Activated T-cell treated with anti-CD3 and anti-CD28 coated beads, Interleukin-2, amount 50 U/mL, for 4 hours (primary cell): Measurements from ENCODE around the gene FRY. TPM values are rescaled to one million over a fixed set of nuclear protein-coding genes. Genes with fewer than 3 reads are reported as not detected.
"Not testable (repeated sequence)": the region's sequence is repeated elsewhere in the genome, so short reads cannot be mapped to it uniquely, and the experiment has no call there.

Source experiments
- ATAC-seq, 2 donors: fragments of 200-7000 bp; cut with Tn5 transposase; one replicate each; pipeline ENCODE4 v1.10.0; 2021
- DNase-seq: peaks from one replicate; pipeline ENCODE4 v3.0.0-alpha.2; 2020
- H3K27me3 Mint-ChIP-seq: one replicate; pipeline ENCODE4 v1.8.0; 2021; ENCODE audit warnings: low read depth, mixed read lengths
- H3K36me3 Mint-ChIP-seq: one replicate; pipeline ENCODE4 v1.8.0; 2022; ENCODE audit warnings: mixed read lengths; ENCODE audit not compliant: insufficient read depth
- H3K4me1 Mint-ChIP-seq: one replicate; pipeline ENCODE4 v1.8.0; 2021; ENCODE audit warnings: low read depth, mixed read lengths
- H3K4me3 Mint-ChIP-seq: one replicate; pipeline ENCODE4 v1.8.0; 2021; ENCODE audit warnings: mild to moderate bottlenecking, moderate library complexity, mixed read lengths
- H3K9me3 Mint-ChIP-seq: one replicate; pipeline ENCODE4 v1.8.0; 2021; ENCODE audit warnings: mixed read lengths
- total RNA-seq, 3 donors: library from RNA; stranded (reverse); gene quantifications; one replicate each; pipeline ENCODE4 v1.2.1, GENCODE V29; 2021

FRY gene
- total RNA-seq, 3 donors from 2014 or later = 0.74 to 1.0 (median 0.87) TPM

- peaks cover 3% of the 10 kb centered on the region for H3K36me3 Mint-ChIP-seq
- ATAC-seq = no peak
- no peak overlapping the region for H3K4me3 Mint-ChIP-seq
- no peaks in the 10 kb centered on the region for H3K27me3 Mint-ChIP-seq
- DNase-seq = no peak
- no peaks in the 10 kb centered on the region for H3K9me3 Mint-ChIP-seq
- peaks cover 33% of the 10 kb centered on the region for H3K4me1 Mint-ChIP-seq
These were observed 8.6 kb downstream of the FRY start for GRCh38 chr13:32040052-32040642.

- Mint-ChIP-seq H3K27me3 (no peaks in the 10 kb centered on the region), H3K36me3 (peaks cover 3% of the 10 kb centered on the region), H3K4me1 (peaks cover 32% of the 10 kb centered on the region), H3K4me3 (no peak overlapping the region), H3K9me3 (no peaks in the 10 kb centered on the region)
- DNase-seq (no peak), ATAC-seq (no peak)
These were observed 9.1 kb downstream of the FRY start for GRCh38 chr13:32040689-32041088.

- no peaks in the 10 kb centered on the region for H3K27me3 Mint-ChIP-seq
- H3K4me3 Mint-ChIP-seq = no peak overlapping the region
- DNase-seq (no peak), ATAC-seq (no peak)
- peaks cover 33% of the 10 kb centered on the region for H3K4me1 Mint-ChIP-seq
- H3K36me3 Mint-ChIP-seq = peaks cover 5% of the 10 kb centered on the region
- no peaks in the 10 kb centered on the region for H3K9me3 Mint-ChIP-seq
These were observed 9.9 kb downstream of the FRY start for GRCh38 chr13:32041429-32041828.

GRCh38 chr13:32042551-32042950 lies 11.0 kb downstream of the FRY start:
- Mint-ChIP-seq H3K27me3 (no peaks in the 10 kb centered on the region), H3K36me3 (peaks cover 5% of the 10 kb centered on the region), H3K4me3 (no peak overlapping the region), H3K4me1 (peaks cover 27% of the 10 kb centered on the region), H3K9me3 (no peaks in the 10 kb centered on the region)
- DNase-seq (no peak), ATAC-seq (no peak)

GRCh38 chr13:32044446-32044845 lies 12.9 kb downstream of the FRY start:
- Mint-ChIP-seq H3K36me3 (peaks cover 5% of the 10 kb centered on the region), H3K27me3 (peaks cover 3% of the 10 kb centered on the region), H3K4me3 (no peak overlapping the region), H3K9me3 (no peaks in the 10 kb centered on the region), H3K4me1 (peaks cover 35% of the 10 kb centered on the region)
- DNase-seq (no peak), ATAC-seq (no peak)

GRCh38 chr13:32045537-32045936 lies 14.0 kb downstream of the FRY start:
- Mint-ChIP-seq H3K9me3 (no peaks in the 10 kb centered on the region), H3K36me3 (peaks cover 5% of the 10 kb centered on the region), H3K4me3 (no peak overlapping the region), H3K27me3 (peaks cover 6% of the 10 kb centered on the region), H3K4me1 (peaks cover 33% of the 10 kb centered on the region)
- no peak for ATAC-seq
- no peak for DNase-seq

GRCh38 chr13:32045982-32046785 lies 14.6 kb downstream of the FRY start:
- Mint-ChIP-seq H3K4me3 (no peak overlapping the region), H3K27me3 (peaks cover 6% of the 10 kb centered on the region), H3K36me3 (peaks cover 5% of the 10 kb centered on the region), H3K4me1 (peaks cover 32% of the 10 kb centered on the region), H3K9me3 (no peaks in the 10 kb centered on the region)
- DNase-seq (no peak), ATAC-seq (no peak)

- DNase-seq (no peak), ATAC-seq (no peak)
- Mint-ChIP-seq H3K36me3 (peaks cover 5% of the 10 kb centered on the region), H3K4me1 (peaks cover 29% of the 10 kb centered on the region), H3K27me3 (peaks cover 6% of the 10 kb centered on the region), H3K9me3 (no peaks in the 10 kb centered on the region), H3K4me3 (no peak overlapping the region)
These were observed 15.5 kb downstream of the FRY start for GRCh38 chr13:32047088-32047487.

- no peaks in the 10 kb centered on the region for H3K9me3 Mint-ChIP-seq
- H3K36me3 Mint-ChIP-seq = peaks cover 3% of the 10 kb centered on the region
- no peak for ATAC-seq
- no peak overlapping the region for H3K4me3 Mint-ChIP-seq
- H3K27me3 Mint-ChIP-seq = peaks cover 6% of the 10 kb centered on the region
- DNase-seq = no peak
- H3K4me1 Mint-ChIP-seq = peaks cover 23% of the 10 kb centered on the region
These were observed 16.2 kb downstream of the FRY start for GRCh38 chr13:32047793-32048192.

GRCh38 chr13:32048816-32049215 lies 17.2 kb downstream of the FRY start:
- Mint-ChIP-seq H3K9me3 (no peaks in the 10 kb centered on the region), H3K4me1 (peaks cover 25% of the 10 kb centered on the region), H3K4me3 (no peak overlapping the region), H3K36me3 (peaks cover 2% of the 10 kb centered on the region), H3K27me3 (peaks cover 6% of the 10 kb centered on the region)
- DNase-seq (no peak), ATAC-seq (no peak)

GRCh38 chr13:32051156-32051555 lies 19.6 kb downstream of the FRY start:
- Mint-ChIP-seq H3K4me1 (peaks cover 20% of the 10 kb centered on the region), H3K9me3 (no peaks in the 10 kb centered on the region), H3K36me3 (peaks cover 2% of the 10 kb centered on the region), H3K4me3 (no peak overlapping the region), H3K27me3 (peaks cover 6% of the 10 kb centered on the region)
- DNase-seq (no peak), ATAC-seq (no peak)

- no peak for DNase-seq
- H3K9me3 Mint-ChIP-seq = no peaks in the 10 kb centered on the region
- H3K27me3 Mint-ChIP-seq = no peaks in the 10 kb centered on the region
- no peak overlapping the region for H3K4me3 Mint-ChIP-seq
- no peak for ATAC-seq
- no peaks in the 10 kb centered on the region for H3K36me3 Mint-ChIP-seq
- H3K4me1 Mint-ChIP-seq = peaks cover 5% of the 10 kb centered on the region
These were observed 24.7 kb downstream of the FRY start for GRCh38 chr13:32056316-32056715.

- not testable (repeated sequence) for H3K9me3 Mint-ChIP-seq, H3K36me3 Mint-ChIP-seq, DNase-seq, H3K27me3 Mint-ChIP-seq, H3K4me3 Mint-ChIP-seq, H3K4me1 Mint-ChIP-seq, ATAC-seq
These were observed 25.8 kb downstream of the FRY start for GRCh38 chr13:32057325-32057724.

GRCh38 chr13:32059511-32059984 lies 28.0 kb downstream of the FRY start:
- H3K27me3 Mint-ChIP-seq = no peaks in the 10 kb centered on the region
- ATAC-seq (no peak), DNase-seq (no peak)
- H3K9me3 Mint-ChIP-seq = no peaks in the 10 kb centered on the region
- no peak overlapping the region for H3K4me3 Mint-ChIP-seq
- H3K4me1 Mint-ChIP-seq = no peaks in the 10 kb centered on the region
- H3K36me3 Mint-ChIP-seq = no peaks in the 10 kb centered on the region

- no peaks in the 10 kb centered on the region for H3K9me3 Mint-ChIP-seq
- H3K4me3 Mint-ChIP-seq = no peak overlapping the region
- H3K36me3 Mint-ChIP-seq = no peaks in the 10 kb centered on the region
- no peaks in the 10 kb centered on the region for H3K4me1 Mint-ChIP-seq
- DNase-seq = no peak
- no peak for ATAC-seq
- H3K27me3 Mint-ChIP-seq = no peaks in the 10 kb centered on the region
These were observed 28.9 kb downstream of the FRY start for GRCh38 chr13:32060401-32060878.
